GM21576 (cell line): ENCODE data around the gene TMEM140.
A peak's percentile ranks its signal among the peaks of the same experiment; 100 is the strongest.
"Not testable (repeated sequence)": the region's sequence is repeated elsewhere in the genome, so short reads cannot be mapped to it uniquely, and the experiment has no call there.

Experiments
- ATAC-seq: cut with Tn5 transposase; IDR thresholded peaks from one replicate; pipeline ENCODE4 v1.9.1; 2021; ENCODE audit warnings: mild to moderate bottlenecking, moderate library complexity; ENCODE audit not compliant: unreplicated experiment

Gene TMEM140

DNA sequence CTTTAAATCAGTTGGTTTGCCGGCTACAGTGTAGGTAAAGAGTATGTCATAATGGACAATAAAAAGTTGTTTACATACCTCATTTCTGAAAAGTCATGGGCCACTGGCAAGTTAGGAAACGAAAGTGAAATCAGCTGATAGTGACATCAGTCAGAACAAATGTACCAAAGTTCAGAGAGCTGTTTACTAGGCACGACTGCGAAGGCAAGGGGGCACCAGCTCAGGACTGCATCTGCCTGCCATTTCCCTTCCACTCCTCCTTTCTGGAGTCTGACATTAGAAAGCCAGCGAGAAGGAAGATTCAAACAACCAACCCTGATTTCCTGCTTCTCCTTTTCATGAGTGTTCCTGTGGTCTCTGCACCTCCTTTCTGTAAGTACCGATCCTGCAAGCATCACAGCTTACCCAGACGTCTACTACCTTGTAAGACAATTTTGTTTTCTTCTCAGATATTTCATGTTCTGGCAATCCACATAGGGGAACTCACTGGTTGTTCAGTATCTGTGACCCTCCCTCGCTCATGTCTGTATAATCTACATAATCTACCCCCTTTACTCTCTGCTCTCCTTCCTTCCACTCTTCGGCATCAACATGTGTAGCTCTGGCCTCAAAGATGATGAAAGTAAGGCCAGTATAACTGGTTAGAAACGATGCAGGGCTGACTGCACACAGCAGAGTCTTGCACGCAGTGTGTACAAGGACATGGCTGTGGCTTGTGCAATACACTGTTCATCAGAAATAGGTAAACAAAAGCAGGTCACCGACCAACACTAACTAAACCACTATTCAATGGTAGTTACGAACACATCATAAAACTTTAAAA, at the start of gene TMEM140:
Gene TMEM140, plus strand, starts transcription at position 174 of the 823 bp plus-strand sequence. CDS start 16,370 bp downstream, outside the sequence.
- peak; percentile 78 for ATAC-seq

DNA sequence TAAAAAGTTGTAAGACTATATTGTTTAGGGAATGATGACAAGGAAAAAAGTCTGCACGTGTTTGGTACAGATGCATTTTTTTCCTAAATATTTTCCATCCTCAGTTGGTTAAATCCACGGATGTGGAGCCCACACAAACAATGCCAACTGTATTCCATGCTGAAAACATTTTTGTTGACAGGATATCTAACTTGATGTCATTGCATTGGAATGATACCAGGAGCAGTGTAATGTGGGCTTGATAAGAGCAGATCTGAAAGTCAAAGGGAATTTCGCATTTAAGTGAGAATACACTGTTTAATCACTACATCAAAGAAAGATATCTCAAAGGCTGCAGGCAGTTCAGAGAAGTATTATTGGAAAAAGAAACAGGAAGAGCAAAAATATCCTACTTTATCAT, 49.5 kb upstream of the TMEM140 start:
- no peak for ATAC-seq

DNA sequence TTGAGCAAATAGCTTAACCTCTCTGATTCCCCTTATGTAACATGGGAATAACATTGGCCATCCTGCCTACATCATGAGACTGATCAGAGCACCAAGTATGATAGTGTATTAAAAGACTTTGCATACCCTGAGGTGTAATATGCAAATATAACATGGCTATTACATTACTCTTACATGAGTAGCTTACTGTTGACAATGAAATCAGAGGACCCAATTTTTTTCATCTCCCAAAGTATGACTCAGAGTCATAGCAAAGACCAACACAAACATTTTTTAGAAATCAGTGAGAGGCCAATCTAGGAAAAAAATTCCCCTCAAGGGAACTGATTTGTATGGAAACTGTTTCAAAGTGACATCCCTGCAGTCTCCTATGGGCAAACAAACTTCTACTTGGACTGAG, 47.0 kb upstream of the TMEM140 start:
- no peak for ATAC-seq

DNA sequence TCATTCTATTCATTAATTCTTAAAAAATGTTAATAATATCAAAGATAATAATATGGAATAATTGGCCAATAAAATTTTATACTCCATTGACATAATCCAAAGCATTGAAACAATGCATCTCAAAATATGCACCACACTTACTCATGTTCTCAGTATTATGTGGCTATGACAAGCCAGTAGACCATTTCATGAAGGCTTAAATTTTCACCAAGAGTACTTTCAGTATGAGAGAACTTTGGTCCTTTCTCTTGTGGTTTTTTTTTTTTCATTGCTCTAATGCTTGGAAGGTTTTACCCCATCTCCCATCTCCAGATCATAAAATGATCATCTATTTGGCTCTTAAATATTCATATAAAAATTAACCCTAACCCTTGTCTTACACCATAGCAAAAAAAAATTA, 45.5 kb upstream of the TMEM140 start:
- ATAC-seq: peak; percentile 88

DNA sequence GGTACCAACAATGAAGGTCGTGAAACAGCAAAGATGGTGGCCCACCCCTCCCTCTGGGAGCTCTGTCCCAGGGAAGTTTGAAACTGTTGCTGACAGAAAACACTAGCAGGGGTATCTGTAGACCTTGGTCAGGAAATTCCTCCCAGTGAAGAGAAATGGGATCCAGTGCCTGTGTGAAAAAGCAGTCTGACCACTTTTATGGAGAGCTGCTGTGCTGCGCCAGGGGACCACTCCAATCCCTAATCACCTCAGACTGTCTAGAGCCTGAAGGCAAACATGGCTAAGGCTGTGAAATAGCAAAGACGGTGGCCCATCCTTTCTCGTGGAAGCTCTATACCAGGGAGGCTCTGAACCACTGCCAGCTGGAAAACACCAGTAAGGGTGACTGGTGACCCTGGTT, 38.3 kb upstream of the TMEM140 start:
- no peak for ATAC-seq

DNA sequence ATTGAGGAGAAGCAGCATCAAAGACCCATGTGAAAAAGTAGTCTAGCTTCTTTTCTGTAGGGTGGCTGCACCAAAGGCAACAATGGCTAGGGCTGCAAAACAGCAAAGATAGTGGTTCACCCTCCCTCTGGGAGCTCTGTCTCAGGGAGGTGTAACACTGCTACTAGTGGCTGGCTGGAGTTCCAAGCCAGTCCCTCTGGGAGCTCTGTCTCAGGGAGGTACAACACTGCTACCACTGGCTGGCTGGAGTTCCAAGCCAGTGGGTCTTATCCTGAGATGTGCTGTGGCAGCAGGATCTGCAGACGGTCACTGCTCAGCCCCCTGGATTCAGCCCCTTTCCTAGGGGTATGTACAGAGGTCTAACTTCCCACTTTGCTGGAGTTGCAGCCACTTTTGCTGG, 37.9 kb upstream of the TMEM140 start:
- no peak for ATAC-seq

DNA sequence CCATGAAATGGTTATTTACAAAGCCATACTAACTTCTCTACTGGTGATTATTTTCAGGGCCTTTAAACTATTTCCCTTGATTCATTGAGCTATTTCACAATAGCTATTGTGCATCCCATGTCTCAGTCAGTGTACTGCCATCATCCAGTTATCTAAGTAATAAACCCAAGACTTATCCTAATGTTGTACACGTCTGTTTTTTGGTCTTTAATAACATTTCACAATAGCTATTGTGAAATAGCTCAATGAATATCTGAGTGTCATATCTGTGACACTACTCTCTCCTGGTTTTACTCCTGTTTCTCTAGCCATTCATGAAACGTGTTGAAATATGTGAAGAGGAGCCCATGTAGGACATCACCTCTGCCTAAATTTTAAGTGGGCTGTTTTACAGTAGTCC, 36.5 kb upstream of the TMEM140 start:
- ATAC-seq: no peak

DNA sequence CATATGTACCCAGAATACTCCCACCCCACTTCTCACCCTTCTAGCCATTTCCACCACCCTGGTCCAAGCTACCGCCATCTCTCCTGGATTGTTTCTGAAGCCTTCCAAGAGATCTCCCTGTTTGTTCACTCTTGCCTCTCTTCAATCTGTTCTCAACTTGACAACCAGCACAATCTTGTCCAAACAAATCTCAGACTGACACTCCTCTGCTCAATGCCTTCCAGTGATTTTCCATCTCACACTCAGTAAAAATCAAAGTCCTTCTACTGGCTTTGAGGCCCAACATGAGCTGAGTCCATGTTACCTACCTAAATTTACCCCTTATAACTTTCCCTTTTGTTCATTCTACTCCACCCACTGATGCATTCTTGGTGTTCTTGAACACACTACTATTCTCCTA, 33.2 kb upstream of the TMEM140 start:
- ATAC-seq: no peak

DNA sequence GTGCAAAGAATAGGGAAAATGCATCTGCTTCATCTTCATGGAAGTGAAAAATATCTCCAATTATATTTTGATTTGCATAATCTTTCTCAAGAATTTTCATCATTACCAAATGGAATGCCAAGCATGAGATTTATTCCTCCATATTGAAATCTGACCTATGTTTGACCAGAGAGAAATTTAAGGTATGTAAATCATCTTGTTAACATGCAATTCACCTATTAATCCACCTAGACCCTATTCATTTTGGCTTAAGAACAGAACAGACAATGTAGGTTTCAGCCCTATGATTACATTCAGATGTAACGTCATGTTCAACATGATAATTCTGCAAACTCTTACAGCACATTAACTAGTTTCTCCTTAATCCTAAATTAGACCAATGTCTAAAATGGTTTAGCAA, 30.8 kb upstream of the TMEM140 start:
- no peak for ATAC-seq

DNA sequence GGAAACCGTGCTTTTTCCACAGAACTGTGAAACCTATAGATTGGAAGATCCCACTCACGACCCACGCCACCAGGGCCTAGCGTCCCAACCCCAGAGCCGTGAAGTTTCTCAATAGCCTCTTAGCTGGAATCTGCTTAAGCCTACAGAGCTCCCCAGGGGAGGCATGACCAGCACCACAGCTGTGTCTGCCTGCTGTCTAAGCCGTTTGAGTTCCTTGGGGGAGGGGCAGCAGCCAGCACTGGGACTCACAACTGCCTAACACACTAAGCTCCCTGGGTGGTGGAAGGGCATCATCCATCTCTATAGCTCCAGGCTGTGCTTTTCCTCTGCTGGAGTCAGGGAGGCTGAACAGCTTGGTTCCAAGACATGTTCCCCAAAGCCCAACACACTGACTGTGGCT, 26.0 kb upstream of the TMEM140 start:
- ATAC-seq: no peak

DNA sequence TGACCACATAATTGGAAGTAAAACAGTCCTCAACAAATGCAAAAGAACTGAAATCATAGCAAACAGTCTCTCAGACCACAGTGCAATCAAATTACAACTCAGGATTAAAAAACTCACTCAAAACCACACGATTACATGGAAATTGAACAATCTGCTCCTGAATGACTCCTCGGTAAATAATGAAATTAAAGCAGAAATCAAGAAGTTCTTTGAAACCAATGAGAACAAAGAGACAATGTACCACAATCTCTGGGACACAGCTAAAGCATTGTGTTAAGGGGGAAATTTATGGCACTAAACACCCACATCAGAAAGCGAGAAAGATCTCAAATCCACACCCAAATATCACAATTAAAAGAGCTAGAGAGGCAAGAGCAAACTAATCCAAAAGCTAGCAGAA, 23.2 kb upstream of the TMEM140 start:
- not testable (repeated sequence) for ATAC-seq

DNA sequence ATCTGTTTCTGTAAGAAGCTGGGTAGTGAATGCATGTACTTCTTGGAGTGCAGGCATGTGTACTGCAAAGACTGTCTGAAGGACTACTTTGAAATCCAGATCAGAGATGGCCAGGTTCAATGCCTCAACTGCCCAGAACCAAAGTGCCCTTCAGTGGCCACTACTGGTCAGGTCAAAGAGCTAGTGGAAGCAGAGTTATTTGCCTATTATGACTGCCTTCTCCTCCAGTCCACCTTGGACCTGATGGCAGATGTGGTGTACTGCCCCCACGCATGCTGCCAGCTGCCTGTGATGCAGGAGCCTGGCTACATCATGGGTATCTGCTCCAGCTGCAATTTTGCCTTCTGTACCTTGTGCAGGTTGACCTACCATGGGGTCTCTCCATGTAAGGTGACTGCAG, 18.9 kb upstream of the TMEM140 start:
- no peak for ATAC-seq

DNA sequence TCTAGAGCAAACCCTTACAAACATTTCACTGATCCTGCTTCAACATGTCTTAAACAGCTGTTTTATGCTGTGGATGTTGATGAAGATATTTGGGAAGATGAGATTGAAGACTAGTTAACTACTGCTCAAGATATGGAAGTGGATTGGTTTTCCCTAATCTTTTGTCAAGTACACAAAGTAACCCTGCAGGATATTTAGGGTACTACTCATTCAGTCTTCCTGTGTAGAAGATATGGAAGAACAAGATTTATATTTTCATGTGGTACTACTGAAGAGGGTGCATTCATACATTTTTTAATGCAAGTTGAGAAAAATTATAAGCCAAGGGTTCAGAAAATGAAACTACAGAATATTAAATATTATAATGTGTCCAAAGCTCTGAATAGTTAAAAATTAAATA, 18.3 kb upstream of the TMEM140 start:
- ATAC-seq: no peak

DNA sequence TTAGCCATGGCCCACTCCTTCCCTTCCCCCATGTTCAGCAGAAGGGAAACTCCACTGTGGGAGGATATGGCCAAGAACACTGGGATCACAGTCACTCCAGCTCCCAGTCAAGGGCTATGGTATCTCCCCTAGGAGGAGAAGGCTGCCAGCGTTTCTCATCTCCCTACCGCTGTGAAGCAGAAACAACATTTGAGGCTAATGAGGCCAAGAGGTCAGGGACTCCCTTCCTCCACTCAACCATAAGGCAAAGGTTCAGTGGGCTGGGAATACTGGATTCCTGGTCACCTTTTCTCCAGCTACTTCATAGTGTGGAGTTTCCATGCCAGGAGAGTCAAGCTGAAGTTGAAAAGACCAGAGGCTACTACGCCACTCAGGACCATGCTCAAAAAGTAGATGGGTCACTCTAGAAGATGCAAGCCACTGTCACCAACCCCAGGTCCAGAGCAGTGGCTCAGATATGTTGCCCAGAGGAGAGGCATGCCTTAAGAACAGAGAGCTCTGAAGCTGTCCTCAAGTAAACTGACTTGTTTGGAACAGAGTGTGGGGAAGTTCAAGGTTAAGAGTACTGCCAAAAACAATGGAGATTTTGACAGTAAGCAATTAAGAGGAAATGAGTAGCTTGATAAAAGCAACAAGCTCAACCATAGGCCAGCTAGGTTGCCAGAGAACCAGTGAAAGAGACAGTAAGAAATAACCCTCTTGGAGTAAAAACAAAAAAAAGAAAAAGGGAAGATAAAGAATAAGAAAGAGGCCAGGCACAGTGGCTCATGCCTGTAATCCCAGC, 3.8 kb upstream of the TMEM140 start:
- ATAC-seq: no peak

DNA sequence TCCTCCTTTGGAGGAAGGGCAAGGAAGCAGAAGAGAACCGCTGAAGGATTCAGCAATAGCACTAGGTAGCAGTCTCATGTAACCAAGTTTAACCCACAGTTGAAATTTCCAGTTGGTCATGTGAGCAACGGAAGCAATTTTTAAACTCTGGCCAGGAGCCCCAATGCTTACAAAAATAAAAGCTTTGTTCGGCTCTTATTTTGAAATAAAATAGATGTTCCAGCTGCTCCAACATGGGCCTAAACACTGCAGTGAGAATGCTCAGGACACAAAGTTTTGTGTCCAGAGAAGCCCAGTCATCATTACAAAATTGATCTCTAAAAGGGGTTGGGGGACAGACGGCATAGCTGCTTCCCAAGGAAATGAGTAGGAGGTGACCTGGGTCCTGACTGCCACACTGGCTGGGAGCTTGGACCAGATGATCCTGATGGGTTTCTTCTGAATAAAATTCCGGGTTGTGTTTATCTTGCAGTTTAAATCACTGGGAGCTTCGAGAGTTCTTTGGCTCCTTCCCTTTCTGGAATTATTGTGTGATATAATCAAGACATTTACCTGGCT, 452 bp upstream of the TMEM140 start:
- peak; percentile 20 for ATAC-seq

DNA sequence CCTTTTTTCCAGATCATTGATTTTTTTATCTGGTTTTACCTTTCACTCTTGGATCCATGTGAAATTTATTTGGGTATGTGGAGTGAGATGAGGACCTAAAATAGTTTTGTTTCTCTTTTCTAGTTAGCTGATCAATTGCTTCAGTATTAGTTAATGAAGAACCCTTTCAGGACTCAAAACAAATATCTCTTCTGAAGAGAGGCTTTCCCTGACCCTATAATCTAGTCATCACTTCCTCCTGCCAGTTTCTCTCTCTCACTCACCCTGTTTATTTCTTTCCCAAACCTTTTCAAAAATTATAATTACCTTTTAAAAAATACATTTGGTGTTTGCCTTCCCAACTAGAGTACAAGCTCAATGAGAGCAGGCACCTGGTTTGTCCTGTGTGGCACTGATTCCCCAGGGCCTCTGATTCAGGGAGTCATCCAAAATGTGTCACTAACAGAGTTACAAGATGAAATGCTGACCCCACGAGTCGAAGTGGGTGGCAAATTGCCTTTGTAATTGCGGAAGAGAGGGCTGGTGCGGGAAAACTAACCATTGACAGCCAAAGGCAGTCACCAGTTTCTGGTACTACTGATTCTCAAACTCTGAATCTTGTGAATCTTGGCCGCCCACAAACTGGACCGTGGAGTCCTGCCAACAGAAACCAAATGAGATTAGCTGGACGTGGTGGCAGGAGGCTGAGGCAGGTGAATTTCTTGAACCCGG, 2.4 kb downstream of the TMEM140 start:
- ATAC-seq: no peak

DNA sequence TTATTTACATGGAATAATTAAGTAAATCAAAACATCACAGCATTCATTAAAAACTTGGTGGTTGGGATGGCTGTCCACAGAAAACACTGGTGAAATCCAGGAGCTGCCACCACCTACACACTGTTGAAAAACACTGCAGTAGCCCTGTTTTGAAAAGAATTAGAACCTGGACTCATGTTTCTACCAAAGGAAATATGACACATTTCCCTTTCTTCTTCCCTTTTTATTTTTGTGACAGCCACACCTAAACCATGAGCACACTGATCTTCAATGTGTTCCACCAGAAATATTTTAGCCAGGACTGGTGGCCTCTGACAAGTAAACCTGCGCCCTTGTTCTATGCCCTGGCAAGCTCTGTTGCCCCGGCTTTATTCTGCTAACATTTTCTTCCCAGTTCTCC, 3.3 kb downstream of the TMEM140 start:
- no peak for ATAC-seq

DNA sequence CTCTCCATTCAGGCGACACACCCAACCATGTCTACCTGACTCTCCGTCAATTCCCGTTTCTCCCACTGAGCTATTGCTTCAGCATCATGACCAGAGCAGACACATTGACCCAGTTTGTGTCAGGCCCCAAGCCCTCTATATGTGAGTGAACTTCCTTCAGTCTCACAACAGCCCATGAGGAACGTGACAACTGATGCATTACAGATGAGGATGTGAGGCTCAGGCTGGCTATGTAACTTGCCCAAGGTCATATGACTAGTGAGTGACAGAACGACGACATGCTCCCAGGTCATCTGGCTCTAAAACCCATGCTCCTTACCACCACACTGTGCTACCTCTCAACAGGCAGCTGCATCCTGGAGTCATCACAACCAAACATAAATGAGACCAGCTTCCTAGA, 3.7 kb downstream of the TMEM140 start:
- ATAC-seq: no peak

DNA sequence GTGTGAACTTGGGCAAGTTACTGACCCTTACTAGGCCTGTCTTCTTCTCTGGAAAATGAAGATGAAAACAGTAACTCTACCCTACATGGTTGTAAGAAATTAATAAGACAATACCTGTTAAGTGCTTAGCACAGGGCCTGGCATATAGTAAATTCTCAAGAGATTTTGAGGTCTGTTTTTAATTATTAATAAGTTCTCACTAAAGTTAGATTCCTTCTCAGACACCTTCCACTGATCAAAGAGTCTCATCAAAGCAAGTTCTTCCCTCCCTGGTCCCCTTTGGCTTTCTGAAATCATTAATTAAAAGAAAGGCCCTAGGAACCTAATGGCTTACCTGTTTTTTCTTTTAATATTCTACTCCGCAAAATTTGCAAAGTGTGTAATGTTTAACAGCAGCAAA, 4.6 kb downstream of the TMEM140 start:
- ATAC-seq: no peak

DNA sequence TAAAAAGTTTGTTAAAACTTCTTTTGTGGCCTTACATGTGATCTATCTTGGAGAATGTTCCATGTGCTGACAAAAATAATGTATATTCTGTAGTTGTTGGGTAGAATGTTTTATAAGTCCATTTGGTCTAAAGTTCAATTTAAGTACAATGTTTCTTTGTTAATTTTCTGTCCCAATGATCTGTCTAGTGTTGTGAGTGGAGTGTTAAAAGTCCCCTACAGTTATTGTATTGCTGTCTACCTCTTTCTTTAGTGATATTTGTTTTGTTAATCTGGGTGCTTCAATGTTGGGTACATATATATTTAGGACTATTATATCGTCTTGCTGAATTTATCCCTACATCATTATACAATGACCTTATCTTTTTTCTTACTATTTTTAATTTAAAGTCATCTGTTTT, 6.9 kb downstream of the TMEM140 start:
- no peak for ATAC-seq

DNA sequence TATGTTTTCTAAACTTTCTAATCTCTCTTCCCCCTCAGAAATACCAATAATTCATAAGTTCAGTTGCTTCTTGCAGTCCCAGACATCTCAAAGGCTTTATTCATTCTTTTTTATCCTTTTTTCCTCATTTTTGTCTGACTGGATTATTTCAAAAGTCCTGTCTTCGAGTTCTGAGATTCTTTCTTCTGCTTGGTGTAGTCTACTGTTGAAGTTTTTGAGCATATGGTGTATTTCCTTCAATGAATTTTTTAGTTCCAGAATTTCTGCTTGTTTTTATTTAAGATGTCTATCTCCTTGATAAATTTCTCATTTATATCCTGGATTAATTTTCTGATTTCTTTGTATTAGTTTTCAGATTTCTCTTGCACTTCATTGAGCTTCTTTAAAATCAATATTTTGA, 8.4 kb downstream of the TMEM140 start:
- no peak for ATAC-seq
